DMS 273 treated with DMSO at 0.1 percent for 48 hours (cell line): Measurements from ENCODE around the gene UBXN10.

ENCODE experiments used
- DNase-seq: peaks from one replicate; lab custom pipeline; 2025; lab: John Stamatoyannopoulos, UW

The UBXN10 gene

GRCh38 chr1:20152599-20152930 is 33.3 kb upstream of the UBXN10 start:
- no peak for DNase-seq

- DNase-seq, result no peak
These were observed 32.9 kb upstream of the UBXN10 start for GRCh38 chr1:20153000-20153418.

- no peak for DNase-seq
These were observed 31.5 kb upstream of the UBXN10 start for GRCh38 chr1:20154301-20154831.

GRCh38 chr1:20158358-20159070 is 27.4 kb upstream of the UBXN10 start:
- DNase-seq, result no peak

GRCh38 chr1:20160034-20160433 is 25.9 kb upstream of the UBXN10 start:
- DNase-seq, result no peak

GRCh38 chr1:20164694-20165202 is 21.1 kb upstream of the UBXN10 start:
- DNase-seq, result no peak

GRCh38 chr1:20165522-20165951 is 20.4 kb upstream of the UBXN10 start:
- DNase-seq, result no peak

GRCh38 chr1:20166051-20166450 is 19.8 kb upstream of the UBXN10 start:
- no peak for DNase-seq

GRCh38 chr1:20167126-20167525 is 18.8 kb upstream of the UBXN10 start:
- DNase-seq, result no peak

GRCh38 chr1:20168564-20169491 is 17.1 kb upstream of the UBXN10 start:
- no peak for DNase-seq

- no peak for DNase-seq
These were observed 16.0 kb upstream of the UBXN10 start for GRCh38 chr1:20169932-20170331.

- DNase-seq, result no peak
These were observed 13.8 kb upstream of the UBXN10 start for GRCh38 chr1:20172033-20172590.

GRCh38 chr1:20174937-20175666 is 10.8 kb upstream of the UBXN10 start:
- DNase-seq, result no peak

GRCh38 chr1:20178634-20179370 is 7.1 kb upstream of the UBXN10 start:
- DNase-seq, result no peak

GRCh38 chr1:20179371-20180128 is 6.3 kb upstream of the UBXN10 start:
- no peak for DNase-seq

- no peak for DNase-seq
These were observed 5.6 kb upstream of the UBXN10 start for GRCh38 chr1:20180129-20180843.

GRCh38 chr1:20180844-20181207 is 5.1 kb upstream of the UBXN10 start:
- no peak for DNase-seq

GRCh38 chr1:20182415-20182814 is 3.5 kb upstream of the UBXN10 start:
- DNase-seq, result no peak

GRCh38 chr1:20183035-20183434 is 2.9 kb upstream of the UBXN10 start:
- DNase-seq, result no peak
